ENCODE results near the gene SORCS1. TPM values are rescaled to one million over a fixed set of nuclear protein-coding genes. Genes with fewer than 3 reads are reported as not detected.
"Not testable (repeated sequence)": the region's sequence is repeated elsewhere in the genome, so short reads cannot be mapped to it uniquely, and the experiment has no call there.

The SORCS1 gene
- total RNA-seq, 1 donor from 2014 or later: 1.9 TPM

GRCh38 chr10:106941297-106942034, 223.0 kb downstream of the SORCS1 start:
- no peak for DNase-seq

GRCh38 chr10:106938513-106938912, 226.0 kb downstream of the SORCS1 start:
- no peak for DNase-seq

- no peak for DNase-seq
These were observed 228.5 kb downstream of the SORCS1 start for GRCh38 chr10:106935978-106936451.

GRCh38 chr10:106931853-106932249, 232.7 kb downstream of the SORCS1 start:
- DNase-seq: no peak

GRCh38 chr10:106931159-106931852, 233.2 kb downstream of the SORCS1 start:
- no peak for DNase-seq

- no peak for DNase-seq
These were observed 233.8 kb downstream of the SORCS1 start for GRCh38 chr10:106930751-106931150.

- no peak for DNase-seq
These were observed 235.1 kb downstream of the SORCS1 start for GRCh38 chr10:106929291-106929895.

GRCh38 chr10:106928151-106928550, 236.4 kb downstream of the SORCS1 start:
- not testable (repeated sequence) for DNase-seq

- no peak for DNase-seq
These were observed 239.3 kb downstream of the SORCS1 start for GRCh38 chr10:106925191-106925590.

- DNase-seq: no peak
These were observed 244.0 kb downstream of the SORCS1 start for GRCh38 chr10:106920538-106920937.

- DNase-seq: no peak
These were observed 244.6 kb downstream of the SORCS1 start for GRCh38 chr10:106919871-106920282.

- DNase-seq: no peak
These were observed 247.0 kb downstream of the SORCS1 start for GRCh38 chr10:106917452-106918055.

GRCh38 chr10:106914016-106914415, 250.5 kb downstream of the SORCS1 start:
- no peak for DNase-seq

- no peak for DNase-seq
These were observed 251.2 kb downstream of the SORCS1 start for GRCh38 chr10:106913348-106913747.

GRCh38 chr10:106911096-106911495, 253.4 kb downstream of the SORCS1 start:
- DNase-seq: no peak

GRCh38 chr10:106910666-106911065, 253.8 kb downstream of the SORCS1 start:
- no peak for DNase-seq

- no peak for DNase-seq
These were observed 256.3 kb downstream of the SORCS1 start for GRCh38 chr10:106908225-106908624.

GRCh38 chr10:106904209-106904608, 260.3 kb downstream of the SORCS1 start:
- no peak for DNase-seq

GRCh38 chr10:106903180-106903579, 261.3 kb downstream of the SORCS1 start:
- DNase-seq: no peak

- DNase-seq: no peak
These were observed 264.4 kb downstream of the SORCS1 start for GRCh38 chr10:106900016-106900652.

GRCh38 chr10:106898446-106898845, 266.1 kb downstream of the SORCS1 start:
- DNase-seq: no peak

GRCh38 chr10:106897719-106898118, 266.8 kb downstream of the SORCS1 start:
- DNase-seq: no peak

Measured in skin of body (tissue), 2 donors.